GM11168 (cell line): ENCODE measurements around the gene CNOT1.
"Not testable (repeated sequence)": the region's sequence is repeated elsewhere in the genome, so short reads cannot be mapped to it uniquely, and the experiment has no call there.

Experiments used
- in situ Hi-C: fragments of 300-500 bp; cut with MboI; formaldehyde crosslinking; loops from one replicate; pipeline ENCODE4 v1.12.0; 2022; ENCODE audit warnings: low sequenced_read_pairs; ENCODE audit not compliant: unreplicated experiment

CNOT1 gene

GRCh38 chr16:58639230-58639629 is 9.6 kb upstream of the CNOT1 start:
- in situ Hi-C loops, result no loop called here

GRCh38 chr16:58638148-58639036 is 8.8 kb upstream of the CNOT1 start:
- in situ Hi-C loops, result no loop called here

GRCh38 chr16:58637021-58637420 is 7.4 kb upstream of the CNOT1 start:
- in situ Hi-C loops, result not testable (repeated sequence)

- in situ Hi-C loops, result no loop called here
Observed at GRCh38 chr16:58636466-58636865, 6.8 kb upstream of the CNOT1 start.

- in situ Hi-C loops, result no loop called here
Observed at GRCh38 chr16:58635502-58635901, 5.9 kb upstream of the CNOT1 start.

GRCh38 chr16:58634265-58634802 is 4.7 kb upstream of the CNOT1 start:
- in situ Hi-C loops, result no loop called here

GRCh38 chr16:58628845-58629732 is 537 bp downstream of the CNOT1 start:
- in situ Hi-C loops, result no loop called here

GRCh38 chr16:58624209-58624608 is 5.4 kb downstream of the CNOT1 start:
- in situ Hi-C loops, result no loop called here

- in situ Hi-C loops, result no loop called here
Observed at GRCh38 chr16:58620396-58620795, 9.2 kb downstream of the CNOT1 start.

GRCh38 chr16:58615280-58615679 is 14.3 kb downstream of the CNOT1 start:
- in situ Hi-C loops, result no loop called here

- in situ Hi-C loops, result no loop called here
Observed at GRCh38 chr16:58614860-58615259, 14.8 kb downstream of the CNOT1 start.

- in situ Hi-C loops, result no loop called here
Observed at GRCh38 chr16:58614212-58614611, 15.4 kb downstream of the CNOT1 start.

- in situ Hi-C loops, result not testable (repeated sequence)
Observed at GRCh38 chr16:58612965-58613364, 16.7 kb downstream of the CNOT1 start.

GRCh38 chr16:58608601-58609136 is 21.0 kb downstream of the CNOT1 start:
- in situ Hi-C loops, result no loop called here

GRCh38 chr16:58605562-58605961 is 24.1 kb downstream of the CNOT1 start:
- in situ Hi-C loops, result no loop called here

GRCh38 chr16:58591083-58591482 is 38.5 kb downstream of the CNOT1 start:
- in situ Hi-C loops, result no loop called here

GRCh38 chr16:58589326-58589905 is 40.2 kb downstream of the CNOT1 start:
- in situ Hi-C loops, result no loop called here

- in situ Hi-C loops, result no loop called here
Observed at GRCh38 chr16:58588406-58588805, 41.2 kb downstream of the CNOT1 start.

- in situ Hi-C loops, result no loop called here
Observed at GRCh38 chr16:58586340-58587030, 43.1 kb downstream of the CNOT1 start.
